Measurements from ENCODE around the gene RPS6KC1. TPM values are rescaled to one million over a fixed set of nuclear protein-coding genes. Genes with fewer than 3 reads are reported as not detected.
"Not testable (repeated sequence)": the region's sequence is repeated elsewhere in the genome, so short reads cannot be mapped to it uniquely, and the experiment has no call there.

Gene RPS6KC1
- total RNA-seq, 1 experiment from 2014 or later: 16.9 TPM

DNA sequence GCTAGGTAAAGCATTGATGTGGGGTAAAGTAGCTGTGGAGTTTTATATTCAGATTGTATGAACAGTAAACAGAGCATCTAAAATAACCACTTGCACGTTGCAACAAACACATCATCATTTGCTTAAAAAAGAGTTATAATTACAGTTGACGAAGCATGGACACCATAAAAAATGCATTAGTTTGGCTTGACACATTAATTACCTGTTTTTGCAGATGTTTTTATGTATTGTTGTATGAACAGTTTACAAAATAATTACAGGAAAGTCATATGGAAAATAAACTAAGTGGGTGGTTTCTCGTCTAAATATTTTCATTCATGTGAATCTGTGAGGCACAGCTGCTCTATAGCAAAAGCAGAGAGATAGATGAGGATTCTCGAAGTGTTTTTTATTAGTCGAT lies 108.3 kb downstream of the RPS6KC1 start:
- H3K27me3 ChIP-seq (ENCODE audit: insufficient read depth, low read length): no peaks in the 10 kb centered on the region
- H3K4me2 ChIP-seq (ENCODE audit: insufficient read depth, insufficient read length, low read length): no peak overlapping the region
- no peaks in the 10 kb centered on the region for H3K79me1 ChIP-seq (ENCODE audit: insufficient read depth, low read depth, low read length, poor library complexity, severe bottlenecking)
- no peak overlapping the region for H3K18ac ChIP-seq (ENCODE audit: insufficient read length, low read depth, low read length)
- H4K91ac ChIP-seq (ENCODE audit: insufficient read length, low read depth, low read length): no peak overlapping the region
- H2BK15ac ChIP-seq (ENCODE audit: low read depth, low read length): no peak overlapping the region
- no peak overlapping the region for H2BK12ac ChIP-seq (ENCODE audit: insufficient read length, low read depth, low read length)
- no peaks in the 10 kb centered on the region for H3K79me2 ChIP-seq (ENCODE audit: insufficient read depth, low read length)
- no peak overlapping the region for H4K5ac ChIP-seq (ENCODE audit: insufficient read length, low read depth, low read length)
- H3T11ph ChIP-seq (ENCODE audit: low read length): no peak overlapping the region
- H3K9ac ChIP-seq (ENCODE audit: extremely low read depth, insufficient read length, low read length): no peak overlapping the region
- H3K4ac ChIP-seq (ENCODE audit: low read depth, low read length): no peak overlapping the region
- H2BK20ac ChIP-seq (ENCODE audit: low read depth, low read length, poor library complexity, severe bottlenecking): no peak overlapping the region
- H2AK5ac ChIP-seq (ENCODE audit: insufficient read length, low read length): no peak overlapping the region
- Mint-ChIP-seq H3K27ac (no peak overlapping the region), H3K36me3 (ENCODE audit: insufficient read depth in 1 of 3, low read depth in 3 of 3) (peaks cover 5 to 10% (median 6%) of the 10 kb centered on the region in 3 experiments; a peak in 5 of 7 replicates), H3K27me3 (ENCODE audit: low read depth) (no peaks in the 10 kb centered on the region), H3K4me3 (no peak overlapping the region), H3K9me3 (no peaks in the 10 kb centered on the region; a peak in 1 of 5 replicates), H3K4me1 (no peaks in the 10 kb centered on the region)
- no peak overlapping the region for H2BK5ac ChIP-seq (ENCODE audit: insufficient read length, low read length)
- no peaks in the 10 kb centered on the region for H3K4me1 ChIP-seq (ENCODE audit: insufficient read depth, low read length)
- H3K56ac ChIP-seq (ENCODE audit: insufficient read length, low read depth, low read length): no peak overlapping the region
- no CpG with 5 or more reads among the region's 5 CpGs for WGBS (ENCODE audit: extremely low coverage, insufficient read length, low lambda C conversion rate)
- H3K27ac ChIP-seq (ENCODE audit: insufficient read length, low read depth, low read length): no peak overlapping the region
- H4K20me1 ChIP-seq (ENCODE audit: control insufficient read depth, insufficient read depth, insufficient read length): no peaks in the 10 kb centered on the region
- no peaks in the 10 kb centered on the region for H3K9me3 ChIP-seq (ENCODE audit: control insufficient read depth, low read depth, low read length)
- no peak overlapping the region for H2BK120ac ChIP-seq (ENCODE audit: low read depth, low read length, poor library complexity, severe bottlenecking)
- no peak overlapping the region for H3K23ac ChIP-seq (ENCODE audit: insufficient read length, low read depth, low read length)
- no peaks in the 10 kb centered on the region for H3K23me2 ChIP-seq (ENCODE audit: insufficient read length, low read depth, low read length, poor library complexity, severe bottlenecking)
- TF ChIP-seq, protein P1, sequence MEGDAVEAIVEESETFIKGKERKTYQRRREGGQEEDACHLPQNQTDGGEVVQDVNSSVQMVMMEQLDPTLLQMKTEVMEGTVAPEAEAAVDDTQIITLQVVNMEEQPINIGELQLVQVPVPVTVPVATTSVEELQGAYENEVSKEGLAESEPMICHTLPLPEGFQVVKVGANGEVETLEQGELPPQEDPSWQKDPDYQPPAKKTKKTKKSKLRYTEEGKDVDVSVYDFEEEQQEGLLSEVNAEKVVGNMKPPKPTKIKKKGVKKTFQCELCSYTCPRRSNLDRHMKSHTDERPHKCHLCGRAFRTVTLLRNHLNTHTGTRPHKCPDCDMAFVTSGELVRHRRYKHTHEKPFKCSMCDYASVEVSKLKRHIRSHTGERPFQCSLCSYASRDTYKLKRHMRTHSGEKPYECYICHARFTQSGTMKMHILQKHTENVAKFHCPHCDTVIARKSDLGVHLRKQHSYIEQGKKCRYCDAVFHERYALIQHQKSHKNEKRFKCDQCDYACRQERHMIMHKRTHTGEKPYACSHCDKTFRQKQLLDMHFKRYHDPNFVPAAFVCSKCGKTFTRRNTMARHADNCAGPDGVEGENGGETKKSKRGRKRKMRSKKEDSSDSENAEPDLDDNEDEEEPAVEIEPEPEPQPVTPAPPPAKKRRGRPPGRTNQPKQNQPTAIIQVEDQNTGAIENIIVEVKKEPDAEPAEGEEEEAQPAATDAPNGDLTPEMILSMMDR (conservative IDR thresholded peaks at IDR 0.05): no peak
- H3K14ac ChIP-seq (ENCODE audit: insufficient read depth, low read length): no peak overlapping the region
- H4K8ac ChIP-seq (replicated peaks; ENCODE audit: insufficient read length, low read depth, low read length): no peak overlapping the region
- H2AFZ ChIP-seq (ENCODE audit: low read length): no peak overlapping the region
- DNase-seq: no peak

DNA sequence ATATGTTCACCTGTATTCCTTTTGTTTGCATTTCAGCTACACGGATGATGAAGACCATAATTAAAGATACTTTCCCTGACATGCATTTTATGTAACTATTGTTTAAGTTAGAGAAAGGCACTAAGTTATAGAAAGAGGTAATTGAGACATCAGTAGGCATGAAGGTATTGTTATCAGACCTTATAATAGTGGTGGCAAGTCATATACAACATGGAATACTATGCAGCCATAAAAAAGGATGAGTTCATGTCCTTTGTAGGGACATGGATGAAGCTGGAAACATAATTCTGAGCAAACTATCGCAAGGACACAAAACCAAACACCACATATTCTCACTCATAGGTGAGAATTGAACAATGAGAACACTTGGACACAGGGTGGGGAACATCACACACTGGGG lies 109.4 kb downstream of the RPS6KC1 start:
- not testable (repeated sequence) for H2BK20ac ChIP-seq (ENCODE audit: low read depth, low read length, poor library complexity, severe bottlenecking); H2BK12ac ChIP-seq (ENCODE audit: insufficient read length, low read depth, low read length); H3K23me2 ChIP-seq (ENCODE audit: insufficient read length, low read depth, low read length, poor library complexity, severe bottlenecking); H3K4ac ChIP-seq (ENCODE audit: low read depth, low read length); H3K27ac ChIP-seq (ENCODE audit: insufficient read length, low read depth, low read length); H4K8ac ChIP-seq (replicated peaks; ENCODE audit: insufficient read length, low read depth, low read length); H2AFZ ChIP-seq (ENCODE audit: low read length); H4K5ac ChIP-seq (ENCODE audit: insufficient read length, low read depth, low read length); H4K91ac ChIP-seq (ENCODE audit: insufficient read length, low read depth, low read length); H3K18ac ChIP-seq (ENCODE audit: insufficient read length, low read depth, low read length); H3K23ac ChIP-seq (ENCODE audit: insufficient read length, low read depth, low read length); H3K4me2 ChIP-seq (ENCODE audit: insufficient read depth, insufficient read length, low read length); H2BK5ac ChIP-seq (ENCODE audit: insufficient read length, low read length); H3K4me3 Mint-ChIP-seq; H3K79me1 ChIP-seq (ENCODE audit: insufficient read depth, low read depth, low read length, poor library complexity, severe bottlenecking); H3K27ac Mint-ChIP-seq; H2BK15ac ChIP-seq (ENCODE audit: low read depth, low read length); H3K79me2 ChIP-seq (ENCODE audit: insufficient read depth, low read length); H3K9ac ChIP-seq (ENCODE audit: extremely low read depth, insufficient read length, low read length); DNase-seq; H4K20me1 ChIP-seq (ENCODE audit: control insufficient read depth, insufficient read depth, insufficient read length); H3K56ac ChIP-seq (ENCODE audit: insufficient read length, low read depth, low read length); H3K27me3 ChIP-seq (ENCODE audit: insufficient read depth, low read length); H2AK5ac ChIP-seq (ENCODE audit: insufficient read length, low read length); H2BK120ac ChIP-seq (ENCODE audit: low read depth, low read length, poor library complexity, severe bottlenecking); H3K9me3 ChIP-seq (ENCODE audit: control insufficient read depth, low read depth, low read length); H3K4me1 Mint-ChIP-seq; H3K36me3 Mint-ChIP-seq (ENCODE audit: insufficient read depth in 1 of 3, low read depth in 3 of 3); H3T11ph ChIP-seq (ENCODE audit: low read length); H3K27me3 Mint-ChIP-seq (ENCODE audit: low read depth); H3K4me1 ChIP-seq (ENCODE audit: insufficient read depth, low read length); H3K9me3 Mint-ChIP-seq; H3K14ac ChIP-seq (ENCODE audit: insufficient read depth, low read length)
- no CpG with 5 or more reads among the region's 2 CpGs for WGBS (ENCODE audit: extremely low coverage, insufficient read length, low lambda C conversion rate)

All from H9 (cell line).